ENCODE data around the gene DAZAP2. TPM values are rescaled to one million over a fixed set of nuclear protein-coding genes. Genes with fewer than 3 reads are reported as not detected.
A peak's percentile ranks its signal among the peaks of the same experiment; 100 is the strongest.

The DAZAP2 gene
- total RNA-seq, 1 experiment from 2014 or later, result 100 TPM

- CTCF ChIA-PET, result no interaction called here
- H3K27me3 Mint-ChIP-seq (ENCODE audit: insufficient read depth, unreplicated experiment), result no peaks in the 10 kb centered on the region
- DNase-seq, result no peak
- H3K4me1 Mint-ChIP-seq (ENCODE audit: low read depth, unreplicated experiment), result peaks cover 5% of the 10 kb centered on the region
- H3K4me3 Mint-ChIP-seq (ENCODE audit: unreplicated experiment), result no peak overlapping the region
- peaks cover 92% of the 10 kb centered on the region for H3K36me3 Mint-ChIP-seq (ENCODE audit: insufficient read depth, unreplicated experiment)
- Histone ChIP-seq H3K36me3 (ENCODE audit: control insufficient read depth, insufficient read depth, low read length) (peaks cover 6% of the 10 kb centered on the region), H3K4me3 (ENCODE audit: low read depth, low read length) (no peak overlapping the region), H3K27me3 (replicated peaks; ENCODE audit: control insufficient read depth, insufficient read depth, low read length) (no peaks in the 10 kb centered on the region), H3K4me1 (peaks cover 17% of the 10 kb centered on the region), H3K9me3 (no peaks in the 10 kb centered on the region)
- POLR2A ChIA-PET, result no interaction called here
- H3K9me3 Mint-ChIP-seq (ENCODE audit: unreplicated experiment), result no peaks in the 10 kb centered on the region
- no peak overlapping the region for H3K27ac Mint-ChIP-seq (ENCODE audit: unreplicated experiment)
- intact Hi-C loops (cut with micrococcal nuclease; ENCODE audit: unreplicated experiment), result no loop called here
- TSS peak; percentile 1 for BruUV-seq (replicated peaks)
- TF ChIP-seq CTCF (IDR thresholded peaks at IDR 0.05; ENCODE audit: insufficient read depth in 1 of 2, low read depth in 1 of 2, low read length in 1 of 2, severe bottlenecking in 1 of 2, unreplicated experiment in 1 of 2), result no peak
These were observed 4.2 kb downstream of the DAZAP2 start for GRCh38 chr12:51242876-51243275.

GRCh38 chr12:51244269-51244668, 5.6 kb downstream of the DAZAP2 start:
- POLR2A ChIA-PET, result interaction anchor here (0.6 to 1.0 kb wide), 3 partner anchors 96 to 155 kb away, joined by 3 to 9 read pairs (median 6); no protein-coding TSS in a partner anchor
- Mint-ChIP-seq H3K36me3 (ENCODE audit: insufficient read depth, unreplicated experiment) (peaks cover 90% of the 10 kb centered on the region), H3K9me3 (ENCODE audit: unreplicated experiment) (no peaks in the 10 kb centered on the region), H3K4me3 (ENCODE audit: unreplicated experiment) (no peak overlapping the region), H3K27ac (ENCODE audit: unreplicated experiment) (no peak overlapping the region), H3K4me1 (ENCODE audit: low read depth, unreplicated experiment) (peaks cover 5% of the 10 kb centered on the region), H3K27me3 (ENCODE audit: insufficient read depth, unreplicated experiment) (no peaks in the 10 kb centered on the region)
- no peak for DNase-seq
- H3K4me3 ChIP-seq (ENCODE audit: low read depth, low read length), result no peak overlapping the region
- H3K4me1 ChIP-seq, result peaks cover 17% of the 10 kb centered on the region
- CTCF ChIA-PET, result interaction anchor here (0.6 kb wide), 1 partner anchor 178 kb away, joined by 3 read pairs; no protein-coding TSS in a partner anchor
- H3K27me3 ChIP-seq (replicated peaks; ENCODE audit: control insufficient read depth, insufficient read depth, low read length), result no peaks in the 10 kb centered on the region
- H3K36me3 ChIP-seq (ENCODE audit: control insufficient read depth, insufficient read depth, low read length), result peaks cover 6% of the 10 kb centered on the region
- no peaks in the 10 kb centered on the region for H3K9me3 ChIP-seq
- TF ChIP-seq CTCF (IDR thresholded peaks at IDR 0.05; ENCODE audit: insufficient read depth in 1 of 2, low read depth in 1 of 2, low read length in 1 of 2, severe bottlenecking in 1 of 2, unreplicated experiment in 1 of 2), result no peak
- no TSS peak for BruUV-seq (replicated peaks)
- intact Hi-C loops (cut with micrococcal nuclease; ENCODE audit: unreplicated experiment), result no loop called here

GRCh38 chr12:51245476-51246253, 7.0 kb downstream of the DAZAP2 start:
- ChIA-PET CTCF (interaction anchor here (0.6 kb wide), 1 partner anchor 100 kb away, joined by 3 read pairs; no protein-coding TSS in a partner anchor), POLR2A (no interaction called here)
- H3K4me1 ChIP-seq, result peaks cover 7% of the 10 kb centered on the region
- no peak for DNase-seq
- BruUV-seq (replicated peaks), result TSS peak; percentile 73
- intact Hi-C loops (cut with micrococcal nuclease; ENCODE audit: unreplicated experiment), result no loop called here
- H3K4me3 ChIP-seq (ENCODE audit: low read depth, low read length), result no peak overlapping the region
- H3K27me3 ChIP-seq (replicated peaks; ENCODE audit: control insufficient read depth, insufficient read depth, low read length), result no peaks in the 10 kb centered on the region
- no peaks in the 10 kb centered on the region for H3K9me3 Mint-ChIP-seq (ENCODE audit: unreplicated experiment)
- no peaks in the 10 kb centered on the region for H3K27me3 Mint-ChIP-seq (ENCODE audit: insufficient read depth, unreplicated experiment)
- no peak for TF ChIP-seq CTCF (IDR thresholded peaks at IDR 0.05; ENCODE audit: insufficient read depth in 1 of 2, low read depth in 1 of 2, low read length in 1 of 2, severe bottlenecking in 1 of 2, unreplicated experiment in 1 of 2)
- no peak overlapping the region for H3K4me3 Mint-ChIP-seq (ENCODE audit: unreplicated experiment)
- peaks cover 91% of the 10 kb centered on the region for H3K36me3 Mint-ChIP-seq (ENCODE audit: insufficient read depth, unreplicated experiment)
- H3K4me1 Mint-ChIP-seq (ENCODE audit: low read depth, unreplicated experiment), result peaks cover 4% of the 10 kb centered on the region
- H3K27ac Mint-ChIP-seq (ENCODE audit: unreplicated experiment), result no peak overlapping the region
- peaks cover 6% of the 10 kb centered on the region for H3K36me3 ChIP-seq (ENCODE audit: control insufficient read depth, insufficient read depth, low read length)
- no peaks in the 10 kb centered on the region for H3K9me3 ChIP-seq

All from Caco-2 (cell line).